ENCODE results near the gene GSK3B. TPM values are rescaled to one million over a fixed set of nuclear protein-coding genes. Genes with fewer than 3 reads are reported as not detected.

GSK3B gene
- 80.0 and 90.9 TPM in 2 replicates for total RNA-seq

DNA sequence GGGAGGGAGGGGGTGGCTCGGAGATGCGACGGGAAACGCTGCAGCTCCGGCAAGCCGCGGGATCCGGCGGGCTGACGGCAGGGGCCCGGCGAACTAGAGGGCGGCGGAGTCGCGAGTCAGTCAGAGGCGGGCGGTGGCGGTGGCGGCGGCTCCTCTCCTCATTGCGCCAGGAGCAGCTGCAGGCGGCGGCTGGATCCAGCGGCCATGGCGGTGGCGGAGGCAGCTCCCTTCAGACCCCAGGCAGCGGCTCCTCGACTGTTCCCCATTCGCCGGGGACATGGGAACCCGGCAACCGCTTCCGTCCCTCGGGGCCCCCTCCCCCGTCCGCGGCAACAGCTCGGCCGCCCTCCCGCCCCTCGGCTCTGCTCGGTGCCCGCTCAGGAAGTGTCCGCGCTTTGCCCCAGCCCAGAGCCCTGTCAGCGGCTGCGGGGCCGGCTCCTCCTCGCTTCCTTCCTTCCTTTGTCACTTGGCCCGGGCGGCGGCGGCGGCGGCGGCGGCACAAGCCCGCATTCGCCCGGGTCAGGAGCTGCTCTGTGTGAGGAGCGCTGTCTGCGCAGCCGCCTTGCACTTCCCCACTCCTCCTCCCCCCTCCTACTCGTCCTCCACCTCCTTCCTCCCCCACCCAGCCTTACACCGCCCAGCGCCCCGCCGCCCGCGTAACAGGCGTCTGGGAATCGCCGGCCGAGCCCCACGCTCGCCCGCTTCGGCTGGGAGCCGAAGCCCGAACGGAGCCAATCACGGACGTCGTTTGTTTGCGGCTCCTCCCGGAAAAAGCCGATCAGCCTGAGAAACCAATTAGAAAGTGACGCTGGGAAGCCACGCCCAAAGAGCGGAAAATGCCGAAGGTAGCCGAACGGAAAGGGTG is at the start of gene GSK3B:
Gene GSK3B (minus strand): TSS at position 537 of the 865 bp plus-strand sequence. CDS start 1,013 bp downstream, outside the sequence.

DNA sequence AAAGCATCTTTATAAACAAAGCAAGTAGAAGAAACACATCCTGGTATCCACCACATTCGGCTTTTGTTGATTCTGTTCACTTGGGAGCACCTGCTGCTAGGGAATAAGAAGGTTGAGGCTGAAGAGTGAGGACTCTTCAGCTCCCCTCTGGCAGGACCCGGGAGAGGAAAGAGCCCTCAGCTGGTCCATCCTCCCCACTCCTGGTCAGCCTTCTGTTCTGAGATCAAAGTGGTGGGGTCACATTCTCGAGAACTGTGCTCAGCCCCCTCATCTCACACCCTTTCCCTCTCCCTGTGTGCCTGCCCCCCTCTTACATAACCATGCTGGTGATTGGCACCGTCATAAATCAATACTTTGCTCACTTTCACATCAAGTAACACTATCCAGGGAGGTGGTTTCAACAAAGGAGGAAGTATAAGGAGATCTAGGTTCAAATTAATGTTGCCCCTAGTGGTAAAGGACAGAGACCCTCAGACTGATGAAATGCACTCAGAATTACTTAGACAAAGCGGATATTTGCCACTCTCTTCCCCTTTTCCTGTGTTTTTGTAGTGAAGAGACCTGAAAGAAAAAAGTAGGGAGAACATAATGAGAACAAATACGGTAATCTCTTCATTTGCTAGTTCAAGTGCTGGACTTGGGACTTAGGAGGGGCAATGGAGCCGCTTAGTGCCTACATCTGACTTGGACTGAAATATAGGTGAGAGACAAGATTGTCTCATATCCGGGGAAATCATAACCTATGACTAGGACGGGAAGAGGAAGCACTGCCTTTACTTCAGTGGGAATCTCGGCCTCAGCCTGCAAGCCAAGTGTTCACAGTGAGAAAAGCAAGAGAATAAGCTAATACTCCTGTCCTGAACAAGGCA is 312.7 kb downstream of the GSK3B start, which contains the start of gene NR1I2:
Gene NR1I2 (plus strand): TSS at position 772 of the 869 bp plus-strand sequence.

Small RNAs within 50 kb of the gene (small RNA-seq; reads per million reads assigned to genes)
- gene RN7SL397P, result not detected
- not detected for gene RN7SL762P

Other genes with a start within 250 kb of the GSK3B start
- 0.10 and 0.33 TPM in 2 replicates for gene GPR156, start 190.8 kb upstream of the GSK3B start, total RNA-seq